ENCODE data around the gene SLC16A13. TPM values are rescaled to one million over a fixed set of nuclear protein-coding genes. Genes with fewer than 3 reads are reported as not detected.

Gene SLC16A13
- total and polyA plus RNA-seq, 2 of the 8 experiments (the other 6 are each of a cell fraction or from before 2014, with no cell fraction given): 5.4 to 5.8 TPM

GRCh38 chr17:7024402-7024785 is 11.4 kb upstream of the SLC16A13 start (continued):
- TF ChIP-seq ATF3 (IDR thresholded peaks at IDR 0.05; ENCODE audit: insufficient read depth, low read depth, low read length): no peak
- TF ChIP-seq JUN (IDR thresholded peaks at IDR 0.05; ENCODE audit: low read depth, low read length): no peak
- TF ChIP-seq NRF1 (IDR thresholded peaks at IDR 0.05; ENCODE audit: low read depth, low read length): no peak

Data from H1 (cell line).